HUES48 (cell line): ENCODE results near the gene LIN54.
A peak's percentile ranks its signal among the peaks of the same experiment; 100 is the strongest.
"Not testable (repeated sequence)": the region's sequence is repeated elsewhere in the genome, so short reads cannot be mapped to it uniquely, and the experiment has no call there.

Experiments used
- H3K27ac ChIP-seq: one replicate; pipeline ENCODE4 v1.7.0; 2013; ENCODE audit warnings: low read depth, low read length, inconsistent platforms
- H3K27me3 ChIP-seq: 2 replicates; pipeline ENCODE4 v1.6.1; 2013; ENCODE audit warnings: mild to moderate bottlenecking, low read length; ENCODE audit not compliant: control insufficient read depth, insufficient read depth
- H3K36me3 ChIP-seq: 2 replicates; pipeline ENCODE4 v1.6.1; 2013; ENCODE audit warnings: low read length; ENCODE audit not compliant: control insufficient read depth, insufficient read depth
- H3K4me1 ChIP-seq: 2 replicates; pipeline ENCODE4 v1.6.1; 2013; ENCODE audit warnings: mild to moderate bottlenecking, low read length; ENCODE audit not compliant: control insufficient read depth, insufficient read depth
- H3K4me3 ChIP-seq: 2 replicates; pipeline ENCODE4 v1.5.1; 2013; ENCODE audit warnings: mild to moderate bottlenecking, low read depth, low read length
- H3K9ac ChIP-seq: 2 replicates; pipeline ENCODE4 v1.6.1; 2013; ENCODE audit warnings: mild to moderate bottlenecking, low read depth, low read length, moderate library complexity
- H3K9me3 ChIP-seq: 2 replicates; pipeline ENCODE4 v1.6.1; 2013; ENCODE audit warnings: low read length; ENCODE audit not compliant: control insufficient read depth, insufficient read depth

Gene LIN54

GRCh38 chr4:83010522-83011318 is at the start of gene LIN54:
LIN54 (minus strand) TSS chr4:83010823; CDS start chr4:82984844, 25,979 bp downstream.
- H3K4me3 ChIP-seq, result peak within 1 kb of the TSS; percentile 92
- H3K9ac ChIP-seq, result peak within 1 kb of the TSS; percentile 85
- no peaks in the 10 kb centered on the region for H3K9me3 ChIP-seq
- peaks cover 22% of the 10 kb centered on the region; the same call in 1 of the 2 replicates for H3K4me1 ChIP-seq
- H3K27ac ChIP-seq, result peak within 1 kb of the TSS; percentile 84
- no peaks in the 10 kb centered on the region for H3K36me3 ChIP-seq
- H3K27me3 ChIP-seq, result peaks cover 21% of the 10 kb centered on the region

- no peak overlapping the region for H3K9ac ChIP-seq
- no peak overlapping the region for H3K4me3 ChIP-seq
- H3K27ac ChIP-seq, result no peak overlapping the region
- peaks cover 37% of the 10 kb centered on the region for H3K36me3 ChIP-seq
- H3K9me3 ChIP-seq, result no peaks in the 10 kb centered on the region
- no peaks in the 10 kb centered on the region for H3K27me3 ChIP-seq
- H3K4me1 ChIP-seq, result 0 out of 2 replicates have a peak, but pooled peaks cover 5% of the 10 kb centered on the region
Observed at GRCh38 chr4:83054928-83055327, 44.3 kb upstream of the LIN54 start.

GRCh38 chr4:83048781-83049180 is 38.2 kb upstream of the LIN54 start:
- not testable (repeated sequence) for H3K4me1 ChIP-seq, H3K27me3 ChIP-seq, H3K4me3 ChIP-seq, H3K27ac ChIP-seq, H3K9me3 ChIP-seq, H3K9ac ChIP-seq
- H3K36me3 ChIP-seq, result peaks cover 26% of the 10 kb centered on the region; the same call in 1 of the 2 replicates

- H3K4me3 ChIP-seq, result no peak overlapping the region
- no peaks in the 10 kb centered on the region for H3K4me1 ChIP-seq
- no peak overlapping the region for H3K9ac ChIP-seq
- no peaks in the 10 kb centered on the region for H3K9me3 ChIP-seq
- no peaks in the 10 kb centered on the region for H3K27me3 ChIP-seq
- H3K27ac ChIP-seq, result no peak overlapping the region
- peaks cover 17% of the 10 kb centered on the region; the same call in 1 of the 2 replicates for H3K36me3 ChIP-seq
Observed at GRCh38 chr4:83046693-83047473, 36.3 kb upstream of the LIN54 start.

GRCh38 chr4:83043801-83044407 is 33.3 kb upstream of the LIN54 start:
- Histone ChIP-seq H3K27me3 (no peaks in the 10 kb centered on the region), H3K4me1 (no peaks in the 10 kb centered on the region), H3K9me3 (no peaks in the 10 kb centered on the region), H3K27ac (no peak overlapping the region), H3K9ac (no peak overlapping the region), H3K4me3 (no peak overlapping the region), H3K36me3 (no peaks in the 10 kb centered on the region)

GRCh38 chr4:83043157-83043556 is 32.5 kb upstream of the LIN54 start:
- not testable (repeated sequence) for H3K9ac ChIP-seq, H3K4me1 ChIP-seq, H3K27ac ChIP-seq, H3K36me3 ChIP-seq, H3K4me3 ChIP-seq, H3K27me3 ChIP-seq, H3K9me3 ChIP-seq

- Histone ChIP-seq H3K27ac (no peak overlapping the region), H3K4me3 (no peak overlapping the region), H3K9me3 (no peaks in the 10 kb centered on the region), H3K4me1 (no peaks in the 10 kb centered on the region), H3K27me3 (no peaks in the 10 kb centered on the region), H3K9ac (no peak overlapping the region), H3K36me3 (no peaks in the 10 kb centered on the region)
Observed at GRCh38 chr4:83040269-83040668, 29.6 kb upstream of the LIN54 start.

GRCh38 chr4:83036991-83037665 is 26.5 kb upstream of the LIN54 start:
- H3K27ac ChIP-seq, result no peak overlapping the region
- no peaks in the 10 kb centered on the region for H3K27me3 ChIP-seq
- no peaks in the 10 kb centered on the region for H3K36me3 ChIP-seq
- no peaks in the 10 kb centered on the region for H3K9me3 ChIP-seq
- no peaks in the 10 kb centered on the region for H3K4me1 ChIP-seq
- H3K9ac ChIP-seq, result no peak overlapping the region
- no peak overlapping the region for H3K4me3 ChIP-seq

GRCh38 chr4:83034630-83035494 is 24.2 kb upstream of the LIN54 start, which contains the start of gene COPS4:
COPS4 (plus strand) TSS chr4:83035183; CDS start chr4:83035225, 42 bp downstream.
- H3K27ac ChIP-seq, result peak within 1 kb of the TSS; percentile 89
- H3K4me3 ChIP-seq, result peak within 1 kb of the TSS; percentile 81
- no peaks in the 10 kb centered on the region for H3K4me1 ChIP-seq
- no peaks in the 10 kb centered on the region for H3K36me3 ChIP-seq
- H3K27me3 ChIP-seq, result no peaks in the 10 kb centered on the region; the same call in 1 of the 2 replicates
- H3K9ac ChIP-seq, result peak within 1 kb of the TSS; percentile 56
- no peaks in the 10 kb centered on the region for H3K9me3 ChIP-seq

GRCh38 chr4:83029688-83030087 is 19.1 kb upstream of the LIN54 start:
- Histone ChIP-seq H3K36me3 (no peaks in the 10 kb centered on the region), H3K9ac (no peak overlapping the region), H3K27ac (no peak overlapping the region), H3K4me3 (no peak overlapping the region), H3K9me3 (peaks cover 2% of the 10 kb centered on the region; the same call in 1 of the 2 replicates), H3K27me3 (no peaks in the 10 kb centered on the region; the same call in 1 of the 2 replicates), H3K4me1 (no peaks in the 10 kb centered on the region)
